Measurements from ENCODE around the gene ZNF280A.

DNA sequence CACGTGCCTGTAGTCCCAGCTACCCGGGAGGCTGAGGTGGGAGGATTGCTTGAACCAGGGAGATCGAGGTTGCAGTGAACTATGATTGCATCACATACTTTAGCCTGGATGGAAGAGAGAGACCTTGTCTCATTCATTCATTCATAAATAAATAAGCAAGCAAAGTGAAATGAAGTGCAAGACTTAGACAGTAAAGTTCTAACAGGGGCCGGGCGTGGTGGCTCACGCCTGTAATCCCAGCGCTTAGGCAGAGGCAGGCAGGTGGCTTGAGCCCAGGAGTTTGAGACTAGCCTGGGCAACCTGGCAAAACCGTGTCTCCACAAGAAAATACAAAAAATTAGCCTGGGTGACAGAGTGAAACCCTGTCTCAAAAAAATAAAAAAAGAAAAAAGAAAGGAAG, 1.6 kb upstream of the ZNF280A start:
- TF ChIP-seq, protein P1, sequence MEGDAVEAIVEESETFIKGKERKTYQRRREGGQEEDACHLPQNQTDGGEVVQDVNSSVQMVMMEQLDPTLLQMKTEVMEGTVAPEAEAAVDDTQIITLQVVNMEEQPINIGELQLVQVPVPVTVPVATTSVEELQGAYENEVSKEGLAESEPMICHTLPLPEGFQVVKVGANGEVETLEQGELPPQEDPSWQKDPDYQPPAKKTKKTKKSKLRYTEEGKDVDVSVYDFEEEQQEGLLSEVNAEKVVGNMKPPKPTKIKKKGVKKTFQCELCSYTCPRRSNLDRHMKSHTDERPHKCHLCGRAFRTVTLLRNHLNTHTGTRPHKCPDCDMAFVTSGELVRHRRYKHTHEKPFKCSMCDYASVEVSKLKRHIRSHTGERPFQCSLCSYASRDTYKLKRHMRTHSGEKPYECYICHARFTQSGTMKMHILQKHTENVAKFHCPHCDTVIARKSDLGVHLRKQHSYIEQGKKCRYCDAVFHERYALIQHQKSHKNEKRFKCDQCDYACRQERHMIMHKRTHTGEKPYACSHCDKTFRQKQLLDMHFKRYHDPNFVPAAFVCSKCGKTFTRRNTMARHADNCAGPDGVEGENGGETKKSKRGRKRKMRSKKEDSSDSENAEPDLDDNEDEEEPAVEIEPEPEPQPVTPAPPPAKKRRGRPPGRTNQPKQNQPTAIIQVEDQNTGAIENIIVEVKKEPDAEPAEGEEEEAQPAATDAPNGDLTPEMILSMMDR (IDR thresholded peaks at IDR 0.05; ENCODE audit: poor library complexity) = no peak
- TF ChIP-seq EZH2 (IDR thresholded peaks at IDR 0.05; ENCODE audit: borderline replicate concordance) (no peak), EZH2phosphoT487 (IDR thresholded peaks at IDR 0.05; ENCODE audit: low read depth, severe bottlenecking, unreplicated experiment) (no peak)

Data from hepatocyte (in vitro differentiated cells).